Natural killer cell (primary cell): ENCODE results near the gene PHF14. TPM values are rescaled to one million over a fixed set of nuclear protein-coding genes. Genes with fewer than 3 reads are reported as not detected.
"Not testable (repeated sequence)": the region's sequence is repeated elsewhere in the genome, so short reads cannot be mapped to it uniquely, and the experiment has no call there.

Experiments
- ATAC-seq, 3 donors: fragments of 150-1000 bp in 2 of 3; fragments of 200-7000 bp in 1 of 3; cut with Tn5 transposase; 1 replicate in 1 of 3; 2 replicates in 2 of 3; pipeline ENCODE4 v1.10.0; 2021; ENCODE audit warnings: mild to moderate bottlenecking in 2 of 3, moderate library complexity in 2 of 3
- DNase-seq, 2 donors: peaks; one replicate each; pipeline versions ENCODE4 v3.0.0 to v3.0.0-alpha.2; 2013 to 2021; ENCODE audit warnings: mixed read lengths in 1 of 2
- H3K27ac ChIP-seq: one replicate; pipeline ENCODE4 v1.5.1; 2013; ENCODE audit warnings: mild to moderate bottlenecking, low read length
- H3K27me3 ChIP-seq: one replicate; pipeline ENCODE4 v1.6.1; 2013; ENCODE audit warnings: low read length; ENCODE audit not compliant: control insufficient read depth, insufficient read depth
- H3K36me3 ChIP-seq: one replicate; pipeline ENCODE4 v1.6.1; 2013; ENCODE audit warnings: low read length; ENCODE audit not compliant: control insufficient read depth, insufficient read depth
- H3K4me1 ChIP-seq: one replicate; pipeline ENCODE4 v1.6.1; 2013; ENCODE audit warnings: low read length; ENCODE audit not compliant: control insufficient read depth, insufficient read depth
- H3K4me3 ChIP-seq: one replicate; pipeline ENCODE4 v1.5.1; 2013; ENCODE audit warnings: low read length
- H3K9me3 ChIP-seq: one replicate; pipeline ENCODE4 v1.6.1; 2013; ENCODE audit warnings: low read length; ENCODE audit not compliant: control insufficient read depth, insufficient read depth
- H3K27ac Mint-ChIP-seq, 2 donors: one replicate each; pipeline ENCODE4 v1.8.0; 2022; ENCODE audit warnings: mild to moderate bottlenecking in 2 of 2, mixed read lengths in 2 of 2, moderate library complexity in 1 of 2
- H3K27me3 Mint-ChIP-seq, 2 donors: one replicate each; pipeline ENCODE4 v1.8.0; 2022; ENCODE audit warnings: low read depth in 2 of 2, mixed read lengths in 2 of 2
- H3K36me3 Mint-ChIP-seq: one replicate; pipeline ENCODE4 v1.8.0; 2022; ENCODE audit warnings: mixed read lengths
- H3K4me1 Mint-ChIP-seq, 2 donors: one replicate each; pipeline ENCODE4 v1.8.0; 2022; ENCODE audit warnings: mixed read lengths in 2 of 2
- H3K4me3 Mint-ChIP-seq: one replicate; pipeline ENCODE4 v1.8.0; 2022; ENCODE audit warnings: mild to moderate bottlenecking, moderate library complexity, mixed read lengths
- H3K9me3 Mint-ChIP-seq, 2 donors: one replicate each; pipeline ENCODE4 v1.8.0; 2022; ENCODE audit warnings: mixed read lengths in 2 of 2
- WGBS: methylation state at CpG from one replicate; pipeline ENCODE4 v1.1.7; 2013; ENCODE audit warnings: missing lambda C conversion rate; ENCODE audit not compliant: insufficient coverage; 5-methylcytosine and 5-hydroxymethylcytosine counted together
- intact Hi-C: fragments of 100-400 bp; cut with micrococcal nuclease; formaldehyde crosslinking; loops from one replicate; pipeline ENCODE4 v1.14.2; 2022
- total RNA-seq, 4 donors: library from RNA; stranded (reverse); fragments of 120-200 nt in 1 of 4; gene quantifications; one replicate each; pipeline versions ENCODE4 v1.2.3 to v1.2.4, GENCODE V29; 2013 to 2022
- TF ChIP-seq, protein P1 (sequence below): fragments of 200-600 bp; IDR thresholded peaks from one replicate; pipeline ENCODE4 v1.8.0; 2022; ENCODE audit warnings: antibody characterized with exemption

Gene PHF14
- total RNA-seq, 3 donors from 2014 or later (not counting 1 experiment from before 2014, with no cell fraction given) = 23.6 to 30.8 (median 27.7) TPM

DNA sequence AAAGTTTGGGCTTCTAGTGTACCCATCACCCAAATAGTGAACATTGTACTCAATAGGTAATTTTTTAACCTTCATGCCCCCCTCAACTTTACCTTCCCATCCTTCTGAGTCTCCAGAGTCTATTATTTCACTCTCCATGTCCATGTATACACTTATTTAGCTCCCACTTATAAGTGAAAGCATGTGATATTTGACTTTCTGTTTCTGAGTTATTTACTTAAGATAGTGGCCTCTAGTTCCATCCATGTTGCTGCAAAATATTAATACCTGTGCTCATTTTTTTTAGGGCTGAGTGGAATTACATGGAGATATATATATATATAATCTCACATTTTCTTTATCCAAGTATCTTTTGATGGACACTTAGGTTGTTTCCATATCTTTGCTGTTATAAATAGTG, 21.1 kb upstream of the PHF14 start:
- H3K27ac Mint-ChIP-seq = no peak overlapping the region
- no peaks in the 10 kb centered on the region for H3K36me3 ChIP-seq
- ATAC-seq (no peak), DNase-seq (no peak)
- H3K36me3 Mint-ChIP-seq = no peaks in the 10 kb centered on the region
- H3K27me3 Mint-ChIP-seq = peaks cover 10 to 23% of the 10 kb centered on the region in 2 donors
- H3K4me1 ChIP-seq = no peaks in the 10 kb centered on the region
- no peaks in the 10 kb centered on the region for H3K9me3 ChIP-seq
- H3K4me1 Mint-ChIP-seq = no peaks in the 10 kb centered on the region
- H3K27me3 ChIP-seq = peaks cover 2% of the 10 kb centered on the region
- H3K27ac ChIP-seq = no peak overlapping the region
- TF ChIP-seq, protein P1, sequence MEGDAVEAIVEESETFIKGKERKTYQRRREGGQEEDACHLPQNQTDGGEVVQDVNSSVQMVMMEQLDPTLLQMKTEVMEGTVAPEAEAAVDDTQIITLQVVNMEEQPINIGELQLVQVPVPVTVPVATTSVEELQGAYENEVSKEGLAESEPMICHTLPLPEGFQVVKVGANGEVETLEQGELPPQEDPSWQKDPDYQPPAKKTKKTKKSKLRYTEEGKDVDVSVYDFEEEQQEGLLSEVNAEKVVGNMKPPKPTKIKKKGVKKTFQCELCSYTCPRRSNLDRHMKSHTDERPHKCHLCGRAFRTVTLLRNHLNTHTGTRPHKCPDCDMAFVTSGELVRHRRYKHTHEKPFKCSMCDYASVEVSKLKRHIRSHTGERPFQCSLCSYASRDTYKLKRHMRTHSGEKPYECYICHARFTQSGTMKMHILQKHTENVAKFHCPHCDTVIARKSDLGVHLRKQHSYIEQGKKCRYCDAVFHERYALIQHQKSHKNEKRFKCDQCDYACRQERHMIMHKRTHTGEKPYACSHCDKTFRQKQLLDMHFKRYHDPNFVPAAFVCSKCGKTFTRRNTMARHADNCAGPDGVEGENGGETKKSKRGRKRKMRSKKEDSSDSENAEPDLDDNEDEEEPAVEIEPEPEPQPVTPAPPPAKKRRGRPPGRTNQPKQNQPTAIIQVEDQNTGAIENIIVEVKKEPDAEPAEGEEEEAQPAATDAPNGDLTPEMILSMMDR = no peak
- intact Hi-C loops = no loop called here
- no peaks in the 10 kb centered on the region for H3K9me3 Mint-ChIP-seq
- no peak overlapping the region for H3K4me3 ChIP-seq
- no peak overlapping the region for H3K4me3 Mint-ChIP-seq

DNA sequence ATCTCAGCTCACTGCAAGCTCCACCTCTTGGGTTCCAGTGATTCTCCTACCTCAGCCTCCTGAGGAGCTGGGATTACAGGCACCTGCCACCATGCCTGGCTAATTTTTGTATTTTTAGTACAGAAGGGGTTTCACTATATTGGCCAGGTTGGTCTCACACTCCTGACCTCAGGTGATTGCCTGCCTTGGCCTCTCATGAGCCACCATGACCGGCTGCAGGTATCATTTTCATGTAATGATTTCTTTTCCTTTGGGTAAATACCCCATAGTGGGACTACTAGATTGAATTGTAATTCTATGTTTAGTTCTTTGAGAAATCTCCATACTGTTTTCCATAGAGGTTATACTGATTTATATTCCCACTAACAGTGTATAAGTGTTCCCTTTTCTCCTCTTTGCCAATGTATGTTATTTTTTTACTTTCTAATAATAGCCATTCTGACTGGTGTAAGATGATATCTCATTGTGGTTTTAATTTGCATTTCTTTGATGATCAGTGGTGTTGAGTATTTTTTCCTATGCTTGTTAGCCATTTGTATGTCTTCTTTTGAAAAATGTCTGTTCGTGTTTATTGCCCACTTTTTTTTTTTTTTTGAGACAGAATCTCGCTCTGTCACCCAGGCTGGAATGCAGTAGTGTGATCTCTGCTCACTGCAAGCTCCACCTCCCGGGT, 20.5 kb upstream of the PHF14 start:
- not testable (repeated sequence) for H3K9me3 Mint-ChIP-seq

DNA sequence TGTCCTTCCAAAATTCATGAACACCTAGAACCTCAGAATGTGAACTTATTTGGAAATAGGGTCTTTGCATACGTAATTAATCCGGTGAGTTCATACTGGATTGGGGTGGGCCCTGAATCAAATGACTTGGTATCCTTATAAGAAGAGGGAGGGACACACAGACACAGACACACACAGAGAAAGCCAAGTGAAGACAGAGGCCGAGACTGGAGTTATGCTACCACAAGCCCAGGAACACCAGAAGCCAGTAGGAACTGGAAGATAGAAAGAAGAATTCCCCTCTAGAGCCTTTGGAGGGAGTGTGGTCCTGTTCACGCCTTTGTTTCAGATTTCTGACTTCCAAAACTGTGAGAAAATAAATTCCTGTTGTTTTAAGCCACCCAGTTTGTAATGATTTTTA, 17.1 kb upstream of the PHF14 start:
- ATAC-seq (no peak), DNase-seq (no peak)
- Mint-ChIP-seq H3K27ac (no peak overlapping the region), H3K9me3 (no peaks in the 10 kb centered on the region), H3K4me3 (no peak overlapping the region), H3K36me3 (no peaks in the 10 kb centered on the region), H3K4me1 (no peaks in the 10 kb centered on the region), H3K27me3 (peaks cover 9 to 32% of the 10 kb centered on the region in 2 donors)
- TF ChIP-seq, protein P1 = no peak
- intact Hi-C loops = no loop called here
- WGBS = 87% methylated on average over 4 of the region's 4 CpGs
- H3K4me1 ChIP-seq = no peaks in the 10 kb centered on the region
- no peaks in the 10 kb centered on the region for H3K36me3 ChIP-seq
- H3K27me3 ChIP-seq = no peaks in the 10 kb centered on the region
- H3K4me3 ChIP-seq = no peak overlapping the region
- no peaks in the 10 kb centered on the region for H3K9me3 ChIP-seq
- H3K27ac ChIP-seq = no peak overlapping the region

More for the DNA sequence above, 20.5 kb upstream of the PHF14 start:
- ATAC-seq, H3K36me3 Mint-ChIP-seq, H3K36me3 ChIP-seq, H3K9me3 ChIP-seq, H3K27ac Mint-ChIP-seq, H3K4me3 ChIP-seq, DNase-seq, H3K27me3 ChIP-seq, H3K4me1 ChIP-seq, intact Hi-C loops, H3K27ac ChIP-seq, H3K4me1 Mint-ChIP-seq, H3K4me3 Mint-ChIP-seq: not testable (repeated sequence)
- H3K27me3 Mint-ChIP-seq = peaks cover 10 to 23% of the 10 kb centered on the region in 2 donors
- WGBS = 54% methylated on average over 4 of the region's 4 CpGs

DNA sequence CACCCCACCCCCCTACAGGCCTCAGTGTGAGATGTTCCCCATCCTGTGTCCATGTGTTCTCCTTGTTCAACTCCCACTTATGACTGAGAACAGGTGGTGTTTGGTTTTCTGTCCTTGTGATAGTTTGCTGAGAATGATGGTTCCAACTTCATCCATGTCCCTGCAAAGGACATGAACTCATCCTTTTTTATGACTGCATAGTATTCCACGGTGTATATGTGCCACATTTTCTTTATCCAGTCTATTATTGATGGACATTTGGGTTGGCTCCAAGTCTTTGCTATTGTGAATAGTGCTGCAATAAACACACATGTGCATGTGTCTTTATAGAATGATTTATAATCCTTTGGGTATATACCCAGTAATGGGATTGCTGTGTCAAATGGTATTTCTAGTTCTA, 13.4 kb upstream of the PHF14 start:
- H3K4me3 Mint-ChIP-seq, H3K36me3 ChIP-seq, H3K9me3 Mint-ChIP-seq, H3K4me3 ChIP-seq, DNase-seq, H3K4me1 ChIP-seq, H3K27ac Mint-ChIP-seq, H3K27ac ChIP-seq, ATAC-seq, H3K36me3 Mint-ChIP-seq, H3K27me3 ChIP-seq, intact Hi-C loops, H3K9me3 ChIP-seq, H3K4me1 Mint-ChIP-seq: not testable (repeated sequence)
- H3K27me3 Mint-ChIP-seq = peaks cover 29 to 67% of the 10 kb centered on the region in 2 donors
- no CpG with 5 or more reads among the region's 1 CpG for WGBS

DNA sequence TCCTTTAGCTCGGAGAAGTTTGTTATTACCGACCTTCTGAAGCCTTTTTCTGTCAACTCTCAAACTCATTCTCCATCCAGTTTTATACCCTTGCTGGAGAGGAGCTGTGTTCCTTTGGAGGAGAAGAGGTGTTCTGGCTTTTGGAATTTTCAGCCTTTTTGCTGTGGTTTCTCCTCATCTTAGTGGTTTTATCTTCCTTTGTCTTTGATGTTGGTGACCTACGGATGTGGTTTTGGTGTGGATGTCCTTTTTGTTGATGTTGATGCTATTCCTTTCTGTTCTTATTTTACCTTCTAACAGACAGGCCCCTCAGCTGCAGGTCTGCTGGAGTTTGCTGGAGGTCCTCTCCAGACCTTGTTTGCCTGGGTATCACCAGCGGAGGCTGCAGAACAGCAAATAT, 8.7 kb upstream of the PHF14 start:
- H3K36me3 Mint-ChIP-seq, H3K27me3 ChIP-seq, H3K36me3 ChIP-seq, H3K27ac ChIP-seq, DNase-seq, ATAC-seq, H3K4me1 ChIP-seq, H3K27ac Mint-ChIP-seq, H3K4me3 Mint-ChIP-seq, H3K9me3 ChIP-seq, intact Hi-C loops, H3K4me3 ChIP-seq, H3K9me3 Mint-ChIP-seq, H3K4me1 Mint-ChIP-seq: not testable (repeated sequence)
- H3K27me3 Mint-ChIP-seq = peaks cover 36 to 65% of the 10 kb centered on the region in 2 donors
- 93% methylated on average over 3 of the region's 4 CpGs for WGBS
